ENCODE results near the gene GNAI3.

- TF ChIP-seq CTCF (optimal IDR thresholded peaks at IDR 0.05 in 1 of 3, IDR thresholded peaks at IDR 0.05 in 1 of 3, conservative IDR thresholded peaks at IDR 0.05 in 1 of 3; ENCODE audit: extremely low read depth in 1 of 3, insufficient read depth in 2 of 3, low read length in 3 of 3) (peak; percentile 73 to 84 (median 79)), EZH2 (IDR thresholded peaks at IDR 0.05; ENCODE audit: low read length) (no peak)
These were observed 48.5 kb upstream of the GNAI3 start for GRCh38 chr1:109499661-109500536.
